ENCODE data around the gene EFNA5.

EFNA5 gene

DNA sequence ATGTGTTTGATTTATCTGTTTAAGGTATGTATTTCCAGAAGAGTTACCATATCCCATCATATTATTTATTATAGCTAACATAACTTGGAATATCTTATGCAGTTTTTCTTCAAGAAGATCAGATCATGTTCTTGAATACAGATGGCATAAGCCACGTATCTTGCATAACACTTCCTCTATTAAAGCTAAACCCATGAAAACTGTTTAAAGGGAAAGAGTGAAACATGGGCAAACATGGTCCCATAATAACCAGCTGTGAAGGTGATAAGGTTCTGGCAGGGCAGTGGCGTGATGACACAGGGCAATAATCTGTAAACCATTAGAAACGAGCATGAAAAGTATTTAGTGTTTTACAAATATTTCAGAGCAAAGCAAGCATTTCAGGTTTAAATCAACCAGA lies 34.2 kb downstream of the EFNA5 start:
- DNase-seq, result no peak

DNA sequence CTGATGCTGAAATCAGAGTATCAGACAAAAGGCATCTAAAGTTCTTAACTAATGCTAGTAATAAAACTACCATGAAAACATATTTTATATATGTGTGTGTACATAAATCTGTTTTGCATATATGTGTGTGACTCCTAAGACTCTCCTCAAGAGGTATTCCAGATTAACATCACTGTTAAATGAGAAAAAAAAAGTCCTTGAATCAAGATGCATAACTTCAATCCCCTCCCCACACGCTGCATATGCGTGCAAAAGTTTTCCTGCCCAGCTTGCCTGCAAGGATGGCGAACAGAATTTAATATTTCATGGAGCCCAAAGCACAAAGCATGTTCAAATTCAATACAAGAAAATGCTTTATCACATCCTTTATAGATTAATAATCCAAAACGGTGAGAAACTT lies 34.7 kb downstream of the EFNA5 start:
- DNase-seq, result no peak

DNA sequence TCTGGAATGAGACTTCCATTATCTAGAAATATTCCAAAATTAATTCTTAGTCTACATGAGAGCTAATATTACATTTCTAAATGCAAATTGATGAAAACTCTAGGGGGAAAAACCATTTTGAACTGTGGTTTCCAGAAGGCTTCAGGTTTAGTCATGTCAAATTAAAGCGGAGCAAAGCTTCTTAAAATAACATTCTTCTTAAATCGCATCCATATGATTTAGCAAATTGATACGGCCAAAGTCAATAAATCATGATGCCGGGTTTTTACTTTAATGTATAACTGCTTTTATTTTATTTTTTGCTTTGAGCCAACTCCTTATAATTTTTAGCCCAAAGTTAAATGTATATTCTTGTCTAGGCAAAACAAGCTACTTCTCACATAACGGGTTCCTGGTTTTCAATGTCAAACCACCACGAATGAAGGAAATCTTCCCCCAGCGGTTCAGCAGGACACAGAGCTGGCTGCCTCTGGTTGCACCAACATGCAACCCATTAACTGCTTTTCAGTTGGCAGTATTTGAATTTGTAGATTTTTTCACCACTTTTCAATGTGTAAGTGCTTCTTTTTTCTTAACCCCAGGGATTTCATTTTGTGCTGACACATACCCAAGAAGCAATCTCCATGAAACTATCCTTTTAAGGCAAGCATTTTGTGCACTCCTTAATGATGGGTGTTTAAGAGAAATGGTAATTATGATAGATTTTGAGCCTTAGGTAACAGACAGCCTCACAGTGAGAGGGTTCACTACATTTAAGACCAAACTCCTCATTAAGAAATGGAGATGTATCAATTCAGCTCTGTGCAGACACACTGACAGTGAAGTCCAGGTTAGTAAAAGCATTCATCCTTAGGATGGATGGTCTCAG lies 35.5 kb downstream of the EFNA5 start:
- DNase-seq, result no peak

DNA sequence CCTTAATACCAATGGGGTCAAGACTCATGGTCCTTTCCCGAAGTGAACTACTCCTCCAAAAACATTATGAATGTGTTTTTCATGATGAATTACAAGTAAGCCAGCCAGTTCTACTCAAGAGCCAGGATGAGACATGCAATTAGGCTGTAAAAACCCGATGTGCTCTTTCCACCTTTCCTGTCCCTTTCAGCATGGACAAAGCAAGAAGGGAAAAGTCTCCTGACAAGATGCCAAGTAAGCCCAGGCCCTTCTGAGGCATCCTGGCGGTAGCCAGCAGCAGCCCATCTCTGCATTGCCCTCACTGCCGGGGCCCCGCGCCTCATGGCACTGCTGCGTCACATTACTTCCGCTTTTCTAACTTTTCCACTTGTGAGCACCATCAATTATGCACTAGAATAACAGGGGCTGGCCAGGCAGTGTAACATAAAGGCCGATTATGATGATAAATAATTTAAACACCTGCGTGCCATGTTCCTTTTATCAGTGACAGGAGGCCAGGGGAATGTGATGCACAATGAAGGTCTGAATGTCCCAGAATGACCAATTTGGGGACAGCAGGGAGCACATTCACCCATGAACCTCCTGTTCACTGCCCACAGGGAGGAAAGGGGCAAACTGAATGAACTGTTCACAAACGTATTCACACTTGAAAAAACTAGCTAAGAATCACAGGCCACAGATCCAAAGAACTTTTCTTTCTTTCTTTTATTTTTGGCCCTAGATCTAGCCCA lies 37.4 kb downstream of the EFNA5 start:
- no peak for DNase-seq

DNA sequence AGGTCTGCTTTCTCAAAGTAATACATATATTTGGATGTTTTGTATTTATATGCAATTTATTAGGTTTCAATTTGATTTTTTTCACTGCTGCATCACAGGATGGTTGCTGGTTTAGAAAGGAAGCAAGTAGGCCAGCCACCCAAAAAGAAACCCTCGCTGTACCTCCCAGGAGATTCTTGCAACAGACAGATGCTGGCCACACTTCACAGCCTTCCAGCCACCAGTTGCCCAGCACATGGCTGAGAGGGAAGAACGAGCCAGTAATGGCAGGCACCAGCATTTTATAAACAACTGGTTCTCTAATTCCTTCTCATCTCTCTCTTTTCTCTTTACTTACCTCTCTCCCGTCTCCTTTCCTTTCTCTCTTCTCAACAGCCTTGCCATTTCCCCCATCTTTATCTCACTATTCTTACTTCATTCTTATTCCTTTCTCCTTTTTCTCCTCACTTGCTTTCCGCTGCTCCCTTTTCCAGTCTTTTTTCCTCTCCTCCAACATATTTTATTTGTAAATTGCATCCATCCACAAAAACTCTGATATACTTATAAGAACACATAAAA lies 38.9 kb downstream of the EFNA5 start:
- no peak for DNase-seq

DNA sequence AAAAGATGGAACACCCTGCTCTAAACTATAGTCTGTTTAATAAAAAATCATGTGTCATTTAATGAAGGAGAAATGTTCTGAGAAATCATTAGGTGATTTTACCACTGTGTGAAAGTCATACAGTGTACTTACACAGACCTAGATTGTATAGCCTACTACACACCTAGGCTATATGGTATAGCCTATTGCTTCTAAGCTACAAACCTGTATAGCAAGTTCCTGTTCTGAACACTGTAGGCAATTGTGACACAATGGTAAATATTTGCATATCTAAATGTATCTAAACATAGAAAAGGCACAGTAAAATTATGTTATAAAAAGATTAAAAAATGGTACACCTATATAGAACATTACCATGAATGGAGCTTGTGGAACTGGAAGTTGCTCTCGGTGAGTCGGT lies 40.6 kb downstream of the EFNA5 start:
- no peak for DNase-seq

DNA sequence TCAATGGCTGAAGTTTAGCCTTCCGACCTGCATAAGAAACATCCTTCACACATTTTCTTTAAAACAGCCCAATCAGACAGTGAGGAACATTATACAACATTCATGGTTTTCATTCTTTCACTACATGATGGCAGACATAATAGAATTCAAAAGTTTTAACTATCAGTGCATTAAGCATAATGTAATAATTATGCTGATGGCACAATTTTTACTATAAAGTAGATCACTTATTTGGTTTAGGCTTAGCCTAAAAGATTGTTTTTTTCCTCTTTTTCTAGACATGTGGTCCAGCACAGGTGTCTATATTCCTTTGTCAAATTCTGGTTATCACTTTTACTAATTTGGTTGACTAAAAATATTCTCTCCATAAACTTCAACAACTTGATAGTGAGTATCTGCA lies 46.5 kb downstream of the EFNA5 start:
- no peak for DNase-seq

DNA sequence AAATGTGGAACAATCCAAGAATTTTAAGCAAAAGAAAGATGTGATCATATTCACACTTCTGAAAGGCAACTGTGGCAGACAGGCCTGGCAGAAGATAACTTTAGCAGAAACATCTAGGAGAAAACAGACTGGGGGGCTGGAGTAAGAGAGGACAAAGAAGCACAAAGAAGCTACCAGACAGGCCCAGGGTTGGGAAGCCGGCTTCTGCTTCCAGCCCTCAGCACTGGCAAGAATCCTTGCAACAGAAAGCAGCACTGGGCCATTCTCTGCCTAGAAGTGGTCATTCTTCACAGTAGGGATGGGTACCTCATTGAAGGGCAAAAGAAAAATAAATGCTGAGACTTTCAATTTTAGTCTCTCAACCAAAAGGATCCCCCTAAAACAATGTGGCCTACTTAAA lies 49.6 kb downstream of the EFNA5 start:
- DNase-seq, result no peak

DNA sequence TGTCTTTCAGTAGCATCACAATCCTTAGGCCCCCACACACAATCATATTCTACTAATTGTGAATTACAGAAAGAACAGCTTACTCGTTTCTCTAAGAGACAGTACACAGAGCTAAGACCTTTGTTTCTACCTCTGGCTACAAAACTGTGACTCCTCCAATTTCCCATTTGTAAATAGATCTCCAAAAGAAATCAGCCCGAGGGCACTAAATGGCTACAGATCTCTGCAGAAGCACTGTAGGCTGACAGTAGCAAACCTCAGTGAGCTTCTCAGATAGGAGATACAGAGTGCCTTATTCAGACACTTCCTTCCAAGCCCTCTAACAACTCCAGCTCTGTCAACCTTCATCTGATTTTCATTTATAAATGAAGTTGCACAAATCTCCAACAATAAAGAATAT lies 51.0 kb downstream of the EFNA5 start:
- no peak for DNase-seq

DNA sequence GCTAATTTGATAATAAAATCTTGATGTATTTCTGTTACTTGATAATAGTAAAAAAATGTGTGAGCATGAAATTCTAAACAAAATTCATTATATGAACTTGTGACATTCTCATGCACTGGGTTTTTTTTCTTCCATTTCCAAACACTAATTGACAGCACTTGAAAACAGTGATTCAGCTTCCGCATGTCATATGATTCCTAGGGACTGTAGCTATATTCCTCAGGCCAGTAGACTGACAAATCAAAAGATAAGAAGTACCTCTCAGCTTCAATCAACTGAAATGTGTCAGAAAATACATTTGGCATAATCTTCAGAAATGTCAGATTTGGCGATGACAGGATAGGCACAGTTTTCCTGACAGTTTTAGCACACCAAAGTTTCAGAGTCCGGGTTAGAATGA lies 52.5 kb downstream of the EFNA5 start:
- no peak for DNase-seq

DNA sequence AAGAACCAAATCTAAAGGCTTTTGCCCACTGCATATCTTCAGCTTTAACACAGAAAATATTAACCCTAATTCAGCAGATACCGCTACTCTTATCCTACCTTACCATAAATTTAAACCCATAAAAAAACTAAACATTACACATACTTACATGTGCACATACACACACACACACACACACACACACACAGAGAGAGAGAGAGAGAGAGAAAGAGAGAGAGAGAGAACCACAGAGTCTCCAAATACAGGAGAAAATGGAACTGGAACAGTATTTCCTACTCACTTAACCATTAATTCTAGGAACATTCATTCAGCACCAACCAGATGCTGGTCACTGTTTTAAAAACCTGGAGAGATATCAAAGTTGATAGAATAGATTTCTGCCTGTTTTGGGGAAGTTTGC lies 53.7 kb downstream of the EFNA5 start:
- no peak for DNase-seq

DNA sequence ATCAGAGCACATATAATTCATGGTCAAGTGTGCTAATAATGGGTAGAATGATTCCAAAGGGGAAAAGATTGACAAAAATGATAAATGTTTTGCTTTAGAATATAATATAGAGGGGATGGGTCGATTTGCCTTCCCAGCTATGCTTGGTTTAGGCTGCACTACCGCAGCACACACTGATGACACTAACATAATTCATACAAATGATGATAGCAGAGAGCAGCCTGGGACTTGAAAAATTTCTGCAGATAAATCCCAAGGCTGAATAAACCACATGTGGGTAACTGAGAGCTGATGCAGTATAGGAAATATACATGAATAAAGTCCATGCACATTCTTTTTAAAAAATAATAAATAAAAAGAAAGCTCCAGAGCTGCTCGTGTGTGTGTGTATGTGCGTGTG lies 54.5 kb downstream of the EFNA5 start:
- DNase-seq, result no peak

DNA sequence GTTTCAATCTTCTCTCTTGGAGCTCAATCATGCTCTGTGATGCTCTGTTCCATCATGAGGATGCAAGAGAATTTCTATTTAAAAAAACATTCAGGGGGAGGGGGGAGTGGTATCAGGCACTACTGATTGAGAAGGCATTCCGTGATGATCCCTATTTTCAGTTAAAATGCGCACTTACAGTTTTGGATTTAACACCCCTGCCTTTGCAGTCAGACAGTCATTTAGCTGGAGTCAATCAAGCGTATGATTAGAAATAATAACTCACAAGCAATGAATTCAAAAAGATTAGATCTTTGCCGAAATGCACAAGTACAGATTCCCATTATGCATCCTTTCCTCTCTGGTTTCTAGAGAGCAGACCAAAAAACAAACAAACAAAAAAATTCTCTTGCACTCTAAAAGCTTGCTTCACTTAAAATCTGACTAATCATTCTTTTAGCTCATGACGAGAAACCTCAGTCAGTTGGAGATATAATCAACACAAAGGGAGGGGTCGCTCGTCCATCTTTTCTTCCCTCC lies 55.4 kb downstream of the EFNA5 start:
- DNase-seq, result no peak

DNA sequence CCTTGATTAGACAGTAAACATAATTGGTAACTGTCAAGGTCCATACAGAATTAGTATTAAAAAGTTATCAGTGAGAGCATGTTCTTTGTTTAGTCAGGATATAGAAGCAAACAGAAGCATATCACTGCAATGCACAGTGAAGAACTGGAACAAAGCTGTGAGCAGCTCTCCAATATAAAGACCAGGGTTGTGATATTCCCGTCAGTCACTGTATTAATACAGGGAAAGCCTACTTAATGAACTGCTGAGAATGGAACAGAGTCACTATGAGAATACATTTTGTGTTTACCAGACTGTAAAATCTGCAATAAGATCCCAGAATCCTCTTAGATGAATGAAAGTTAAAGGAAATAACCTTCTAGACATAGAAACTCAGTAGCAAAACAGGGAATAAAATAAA lies 58.2 kb downstream of the EFNA5 start:
- no peak for DNase-seq

DNA sequence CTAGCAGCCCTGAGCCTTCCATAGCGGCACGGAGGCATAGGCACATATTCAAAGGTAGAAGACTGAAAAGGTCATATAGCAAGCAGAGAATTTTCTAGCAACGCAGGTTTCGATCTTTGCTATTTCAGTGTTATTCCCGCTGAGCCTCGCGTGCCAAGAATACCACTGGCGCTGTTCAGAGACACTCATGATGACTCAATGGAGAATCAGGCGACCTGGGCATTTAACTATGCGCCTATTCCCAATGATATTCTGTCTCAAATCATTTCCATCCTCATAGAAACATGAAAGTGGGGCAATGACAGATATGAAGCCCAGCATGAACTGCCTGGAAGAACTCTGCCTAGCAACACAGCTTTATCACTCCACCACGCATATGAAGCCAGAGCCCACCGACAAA lies 59.9 kb downstream of the EFNA5 start:
- no peak for DNase-seq

DNA sequence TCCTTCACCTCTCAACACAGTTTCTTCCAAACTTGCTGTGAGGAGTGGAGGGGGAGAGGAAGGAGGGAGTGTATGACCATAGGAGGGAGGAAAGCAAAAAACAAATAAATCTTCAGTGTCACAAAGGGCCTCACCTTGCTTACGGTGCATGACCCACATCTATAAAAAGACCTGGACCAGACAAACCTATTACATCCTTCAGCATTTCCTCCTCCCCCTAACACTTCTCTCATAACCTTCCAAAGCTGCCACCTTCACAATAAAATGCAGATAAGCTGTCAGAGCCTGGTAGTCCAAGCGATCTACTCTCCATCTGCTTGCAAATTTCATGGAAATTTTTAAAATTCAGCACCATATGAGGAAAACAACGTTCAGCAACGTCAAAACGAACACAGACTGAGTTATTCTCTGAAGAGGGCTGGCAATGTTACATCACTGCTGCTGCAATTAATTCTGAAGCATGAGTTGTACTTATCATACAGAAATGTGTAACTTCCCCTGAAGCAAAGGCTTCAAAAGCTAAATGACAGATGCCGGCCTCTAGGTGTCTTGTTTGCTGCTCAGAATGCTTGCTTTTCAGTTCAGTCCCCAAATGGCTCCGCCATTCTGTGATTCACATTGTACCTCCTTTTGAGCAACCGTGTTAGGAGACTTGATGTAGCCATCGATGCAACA lies 62.9 kb downstream of the EFNA5 start:
- DNase-seq, result no peak

DNA sequence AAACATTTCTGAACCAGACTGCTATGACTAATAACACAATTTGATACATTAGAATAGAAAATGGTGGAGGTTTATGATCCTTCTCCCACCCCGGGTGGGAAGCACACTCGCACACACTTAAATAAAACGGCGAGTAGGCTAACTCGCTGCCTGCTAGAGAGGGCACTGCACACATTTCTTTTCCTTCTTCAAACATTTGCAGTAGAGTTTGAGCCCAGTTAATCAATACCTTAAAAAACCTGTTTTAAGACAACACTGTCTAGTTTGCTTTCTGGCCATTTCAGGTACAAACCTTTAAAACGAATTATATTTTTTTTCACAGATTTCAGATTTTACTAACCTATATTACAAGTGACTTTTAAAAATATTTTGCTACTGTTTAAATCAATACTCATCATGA lies 63.5 kb downstream of the EFNA5 start:
- DNase-seq, result no peak

DNA sequence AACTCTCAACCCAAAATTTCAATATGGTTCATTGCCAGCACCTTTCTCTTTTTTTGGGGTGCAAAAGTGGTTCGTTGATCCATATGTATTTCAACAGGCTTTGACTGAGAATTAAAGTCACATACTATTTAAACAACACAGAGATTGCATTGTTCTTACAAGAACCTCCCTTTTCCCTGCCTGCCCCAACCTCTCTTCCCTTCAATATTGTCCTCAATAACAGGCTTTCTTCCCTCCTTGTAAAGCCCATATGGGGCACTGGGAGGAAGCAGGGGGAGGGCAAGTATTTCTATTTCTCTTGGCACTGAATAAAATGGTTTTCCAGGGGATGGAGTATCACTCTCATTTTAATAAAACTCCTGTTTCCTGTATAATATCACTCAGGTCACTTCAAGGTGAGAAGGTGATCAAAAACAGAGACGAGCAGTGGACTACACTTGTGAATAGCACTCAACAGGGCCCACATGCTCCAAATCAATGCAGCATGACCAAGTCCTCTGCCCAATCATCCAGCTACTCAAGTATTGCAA lies 65.1 kb downstream of the EFNA5 start:
- DNase-seq, result no peak

DNA sequence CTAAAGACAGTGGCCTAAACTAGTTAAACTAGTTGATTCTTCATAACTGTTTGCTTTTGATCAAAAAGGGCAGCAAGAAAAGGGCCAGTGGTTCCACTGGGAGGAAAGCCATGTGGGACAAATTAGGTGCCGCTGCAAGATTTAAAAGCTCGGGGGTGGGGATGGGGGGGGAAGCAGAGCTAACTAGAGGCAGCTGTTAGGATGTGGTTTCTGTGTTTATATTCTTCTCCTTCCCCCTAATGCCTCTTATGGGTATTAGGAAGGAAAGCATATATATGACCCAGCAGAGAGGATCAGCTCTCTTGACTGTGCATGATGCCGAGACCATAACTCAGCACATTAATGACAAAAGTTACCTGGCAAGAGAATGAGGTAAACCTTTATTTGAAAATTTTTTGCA lies 65.7 kb downstream of the EFNA5 start:
- DNase-seq, result no peak

DNA sequence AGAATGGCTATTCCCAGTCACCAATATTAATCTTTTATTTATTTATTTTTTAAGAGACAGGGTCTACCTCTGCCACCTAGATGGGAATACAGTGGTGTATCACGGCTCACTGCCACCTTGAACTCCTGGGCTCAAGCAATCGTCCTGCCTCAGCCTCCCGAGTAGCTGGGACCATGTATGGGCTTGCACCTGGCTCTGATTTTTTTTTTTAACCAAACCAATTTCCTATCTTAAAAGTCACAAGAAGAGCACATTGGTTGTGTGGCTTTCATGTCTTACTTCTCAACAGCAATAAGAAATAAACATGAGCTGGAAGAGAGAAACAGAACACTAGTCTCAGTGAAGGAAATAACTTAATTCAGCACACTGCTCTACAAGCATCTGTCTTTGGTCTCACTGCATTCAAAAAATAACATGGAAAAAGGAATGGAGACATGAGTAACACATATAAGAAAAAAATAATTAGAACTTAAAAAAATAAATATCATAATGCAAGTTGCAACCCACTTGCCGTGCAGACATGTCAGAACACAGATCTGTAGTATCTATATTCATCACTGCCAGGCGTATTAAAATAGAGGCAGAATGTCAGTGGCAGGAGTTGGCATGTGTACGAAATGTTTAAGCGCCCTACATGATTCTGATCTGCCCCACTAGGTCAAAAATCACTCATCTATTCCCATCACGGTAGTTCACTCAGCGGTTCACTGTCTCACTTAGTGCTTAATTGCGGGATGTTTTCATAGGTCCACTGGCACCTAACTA lies 66.4 kb downstream of the EFNA5 start:
- DNase-seq, result no peak

DNA sequence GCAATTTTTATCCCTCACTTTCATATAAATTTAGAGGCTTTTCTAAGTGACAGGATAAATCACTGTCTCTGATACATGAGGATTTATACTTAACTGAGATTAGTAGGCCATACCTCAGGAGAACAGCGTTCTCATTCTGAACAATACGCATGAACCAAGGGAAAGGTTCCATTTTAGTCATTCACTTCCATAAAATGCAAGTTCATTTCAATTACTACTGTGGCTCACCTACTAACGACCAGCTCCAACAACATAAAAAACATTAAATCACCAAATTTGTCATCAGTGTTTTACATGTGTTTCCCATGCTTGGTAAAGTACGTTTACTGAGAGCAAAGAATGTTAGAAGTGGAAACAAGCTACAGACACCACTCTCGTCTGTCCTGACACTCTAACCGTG lies 67.4 kb downstream of the EFNA5 start:
- no peak for DNase-seq

DNA sequence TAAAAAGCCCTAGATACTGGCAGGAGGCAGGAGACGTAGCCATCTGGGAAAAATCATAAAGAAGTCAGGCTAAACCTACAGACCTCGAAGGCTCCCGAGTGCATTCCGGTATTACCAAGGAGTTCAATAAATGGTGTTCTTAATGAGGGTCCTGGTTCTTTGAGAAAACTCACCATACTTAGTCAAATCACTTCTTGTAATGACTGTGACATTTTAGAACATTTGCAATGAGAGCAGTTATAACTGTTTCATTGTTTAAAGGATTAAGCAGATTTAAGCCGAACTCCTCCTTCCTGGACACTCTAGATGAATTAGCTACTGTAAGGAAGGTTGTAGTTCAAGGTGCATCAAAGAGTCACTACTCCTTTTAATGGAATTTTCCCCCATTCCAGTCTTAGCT lies 67.8 kb downstream of the EFNA5 start:
- DNase-seq, result no peak

All from stimulated activated naive CD4-positive, alpha-beta T cell treated with Interleukin-2 at 50 U/mL for 16 hours (primary cell).